IPS-15b (cell line): Measurements from ENCODE around the gene ATOSA.

Experiments used
- H3K27me3 ChIP-seq: one replicate; pipeline ENCODE4 v1.6.1; 2013; ENCODE audit warnings: low read length; ENCODE audit not compliant: control insufficient read depth, insufficient read depth
- H3K36me3 ChIP-seq: one replicate; pipeline ENCODE4 v1.6.1; 2013; ENCODE audit warnings: low read length; ENCODE audit not compliant: control insufficient read depth, insufficient read depth
- H3K4me1 ChIP-seq: one replicate; pipeline ENCODE4 v1.6.1; 2013; ENCODE audit warnings: mild to moderate bottlenecking, low read length; ENCODE audit not compliant: control insufficient read depth, insufficient read depth
- H3K4me3 ChIP-seq: one replicate; pipeline ENCODE4 v1.5.1; 2013; ENCODE audit warnings: low read depth, low read length
- H3K9ac ChIP-seq: one replicate; pipeline ENCODE4 v1.6.1; 2013; ENCODE audit warnings: low read depth, mild to moderate bottlenecking, low read length
- H3K9me3 ChIP-seq: one replicate; pipeline ENCODE4 v1.6.1; 2013; ENCODE audit warnings: mild to moderate bottlenecking, low read length; ENCODE audit not compliant: control insufficient read depth, insufficient read depth

Gene ATOSA, protein sequence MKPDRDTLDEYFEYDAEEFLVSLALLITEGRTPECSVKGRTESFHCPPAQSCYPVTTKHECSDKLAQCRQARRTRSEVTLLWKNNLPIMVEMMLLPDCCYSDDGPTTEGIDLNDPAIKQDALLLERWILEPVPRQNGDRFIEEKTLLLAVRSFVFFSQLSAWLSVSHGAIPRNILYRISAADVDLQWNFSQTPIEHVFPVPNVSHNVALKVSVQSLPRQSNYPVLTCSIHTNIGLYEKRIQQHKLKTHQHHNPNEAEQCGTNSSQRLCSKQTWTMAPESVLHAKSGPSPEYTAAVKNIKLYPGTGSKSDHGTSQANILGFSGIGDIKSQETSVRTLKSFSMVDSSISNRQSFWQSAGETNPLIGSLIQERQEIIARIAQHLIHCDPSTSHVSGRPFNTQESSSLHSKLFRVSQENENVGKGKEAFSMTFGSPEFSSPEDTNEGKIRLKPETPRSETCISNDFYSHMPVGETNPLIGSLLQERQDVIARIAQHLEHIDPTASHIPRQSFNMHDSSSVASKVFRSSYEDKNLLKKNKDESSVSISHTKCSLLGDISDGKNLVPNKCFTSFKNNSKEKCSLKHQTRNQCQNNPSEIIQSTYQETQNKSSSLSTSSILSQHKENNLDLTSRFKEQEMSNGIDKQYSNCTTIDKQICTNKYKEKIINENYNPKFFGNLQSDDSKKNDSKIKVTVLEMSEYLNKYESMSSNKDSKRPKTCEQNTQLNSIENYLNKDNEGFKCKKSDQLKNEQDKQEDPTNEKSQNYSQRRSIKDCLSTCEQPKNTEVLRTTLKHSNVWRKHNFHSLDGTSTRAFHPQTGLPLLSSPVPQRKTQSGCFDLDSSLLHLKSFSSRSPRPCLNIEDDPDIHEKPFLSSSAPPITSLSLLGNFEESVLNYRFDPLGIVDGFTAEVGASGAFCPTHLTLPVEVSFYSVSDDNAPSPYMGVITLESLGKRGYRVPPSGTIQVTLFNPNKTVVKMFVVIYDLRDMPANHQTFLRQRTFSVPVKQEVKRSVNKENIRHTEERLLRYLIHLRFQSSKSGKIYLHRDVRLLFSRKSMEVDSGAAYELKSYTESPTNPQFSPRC

DNA sequence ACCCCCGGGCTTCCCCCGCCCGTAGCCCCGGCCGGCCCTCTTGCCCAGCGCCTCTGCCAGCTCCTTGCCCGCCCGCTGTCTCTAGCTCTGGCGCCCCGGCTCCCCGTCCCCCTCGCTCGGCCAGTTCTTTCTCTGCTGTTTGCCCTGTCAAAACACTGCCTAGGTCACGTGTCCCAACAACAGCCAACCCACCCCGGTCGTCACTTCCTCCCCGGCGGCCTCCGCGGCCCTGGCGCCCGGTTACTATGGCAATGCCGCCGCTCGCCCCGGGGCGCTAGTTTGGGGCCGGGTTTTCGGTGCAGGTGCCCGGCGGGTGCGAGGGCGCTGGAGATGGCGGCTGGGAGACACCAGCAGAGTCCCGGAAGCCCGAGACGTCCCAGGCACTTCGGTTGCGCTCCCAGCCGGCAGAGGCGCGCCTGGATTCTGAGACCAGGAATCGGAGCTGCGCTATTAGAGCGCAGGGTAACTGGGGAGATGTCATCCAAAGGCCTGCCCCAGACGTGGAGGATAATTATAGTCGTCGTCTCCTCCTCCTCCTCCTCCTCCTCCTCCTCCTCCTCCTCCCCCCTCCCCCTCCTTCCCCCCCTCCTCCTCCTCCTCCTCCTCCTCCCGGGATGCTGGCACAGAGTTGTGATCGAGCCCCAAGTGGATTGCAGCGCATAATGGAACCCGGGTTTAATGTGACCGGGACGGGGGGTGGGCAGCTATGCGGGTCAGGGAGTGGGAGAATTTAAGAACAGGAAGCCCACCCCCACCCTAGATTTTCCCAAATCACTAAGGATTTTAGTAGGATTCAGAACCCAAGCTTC is at the start of gene ATOSA:
Gene ATOSA, minus strand, starts transcription at position 157 of the 809 bp plus-strand sequence. CDS start 1,367 bp downstream, outside the sequence.
- peaks cover 5% of the 10 kb centered on the region for H3K4me1 ChIP-seq
- H3K9ac ChIP-seq = peak within 1 kb of the TSS; percentile 48
- peak within 1 kb of the TSS; percentile 68 for H3K4me3 ChIP-seq

DNA sequence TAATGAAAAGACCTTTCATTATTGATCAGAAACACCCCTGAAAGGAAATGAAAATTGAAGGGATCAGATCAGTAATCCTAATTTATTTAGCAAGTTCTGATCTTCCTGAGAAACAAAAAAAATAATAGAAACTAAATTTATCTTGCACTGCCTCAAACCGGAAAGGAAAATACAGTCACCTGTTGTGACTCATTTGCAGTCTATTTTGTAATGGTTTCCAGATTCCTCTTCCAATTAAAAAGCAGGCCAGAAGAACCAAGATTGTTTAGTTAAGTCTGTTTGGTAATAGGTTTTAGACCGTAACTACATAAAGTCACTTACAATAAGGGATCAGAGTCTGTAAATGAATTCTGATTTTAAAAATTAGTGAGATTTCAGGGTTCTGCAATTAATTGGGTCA is 49.7 kb upstream of the ATOSA start:
- Histone ChIP-seq H3K36me3 (no peaks in the 10 kb centered on the region), H3K27me3 (no peaks in the 10 kb centered on the region)

More for the DNA sequence above, at the start of gene ATOSA:
- Histone ChIP-seq H3K27me3 (no peaks in the 10 kb centered on the region), H3K9me3 (no peaks in the 10 kb centered on the region), H3K36me3 (no peaks in the 10 kb centered on the region)

DNA sequence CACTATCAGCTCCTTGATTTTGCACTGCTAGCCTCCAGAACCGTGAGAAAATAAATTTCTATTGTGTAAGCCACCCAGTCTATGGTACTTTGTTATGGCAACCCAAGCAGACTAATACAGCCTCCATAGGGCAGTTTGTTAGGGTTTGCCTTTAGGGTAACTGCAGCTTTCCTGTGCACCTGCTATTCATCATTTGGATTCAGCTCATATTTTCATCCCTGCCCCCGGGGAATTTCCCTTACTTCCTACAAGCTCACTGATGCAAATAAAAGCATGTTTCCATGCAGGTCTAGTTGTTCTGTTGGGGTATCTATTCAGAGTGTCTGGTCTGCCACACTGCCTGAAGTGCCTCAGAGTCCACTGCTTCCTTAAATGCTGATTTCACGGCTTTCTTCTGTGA is 48.6 kb upstream of the ATOSA start:
- Histone ChIP-seq H3K4me1 (no peaks in the 10 kb centered on the region), H3K4me3 (no peak overlapping the region), H3K27me3 (no peaks in the 10 kb centered on the region), H3K9ac (no peak overlapping the region), H3K36me3 (no peaks in the 10 kb centered on the region), H3K9me3 (no peaks in the 10 kb centered on the region)

More for the DNA sequence above, 49.7 kb upstream of the ATOSA start:
- peaks cover 9% of the 10 kb centered on the region for H3K4me1 ChIP-seq
- no peak overlapping the region for H3K4me3 ChIP-seq
- no peaks in the 10 kb centered on the region for H3K9me3 ChIP-seq
- no peak overlapping the region for H3K9ac ChIP-seq

DNA sequence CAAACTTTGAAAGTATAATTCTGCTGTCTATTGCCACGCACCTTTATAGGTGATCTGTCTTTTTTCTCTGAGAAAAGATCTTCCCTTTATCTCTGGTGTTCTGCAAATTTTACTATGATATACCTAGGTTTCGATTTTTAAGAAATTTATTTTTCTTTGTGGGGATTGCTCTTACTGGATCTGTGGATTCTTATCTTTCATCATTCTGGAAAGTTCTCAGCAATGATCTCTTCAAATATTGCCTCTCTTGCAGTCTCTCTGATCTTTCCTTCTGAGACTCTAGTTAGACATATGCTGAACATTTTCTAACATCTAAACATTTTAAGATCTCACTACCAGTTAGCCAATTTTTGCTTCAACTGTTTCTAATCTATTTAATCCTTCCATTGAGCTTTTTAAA is 47.0 kb upstream of the ATOSA start:
- H3K36me3 ChIP-seq = no peaks in the 10 kb centered on the region
- H3K9me3 ChIP-seq = no peaks in the 10 kb centered on the region
- no peaks in the 10 kb centered on the region for H3K4me1 ChIP-seq

DNA sequence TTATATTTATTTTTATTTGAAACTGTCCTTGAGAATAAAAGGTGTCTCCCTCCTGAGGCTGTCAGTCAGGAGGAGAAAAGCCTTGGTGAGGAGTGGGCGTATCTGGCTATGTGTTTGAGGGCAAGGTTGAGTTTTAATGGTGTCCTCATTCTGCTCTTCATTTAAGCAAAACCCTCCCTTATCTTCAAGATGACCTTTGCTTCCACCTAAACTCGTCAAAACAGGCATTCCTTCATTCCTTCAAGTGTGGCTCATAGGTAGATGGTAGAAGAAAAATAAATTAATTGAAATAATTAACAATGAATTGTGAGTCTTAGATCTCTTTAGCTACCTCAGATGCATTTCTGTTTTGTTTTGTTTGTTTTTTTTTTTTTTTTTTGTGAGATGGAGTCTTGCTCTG is 39.4 kb upstream of the ATOSA start:
- Histone ChIP-seq H3K9me3 (no peaks in the 10 kb centered on the region), H3K4me3 (no peak overlapping the region), H3K9ac (no peak overlapping the region), H3K27me3 (no peaks in the 10 kb centered on the region), H3K4me1 (no peaks in the 10 kb centered on the region), H3K36me3 (no peaks in the 10 kb centered on the region)

More for the DNA sequence above, 47.0 kb upstream of the ATOSA start:
- no peaks in the 10 kb centered on the region for H3K27me3 ChIP-seq
- no peak overlapping the region for H3K9ac ChIP-seq
- no peak overlapping the region for H3K4me3 ChIP-seq

DNA sequence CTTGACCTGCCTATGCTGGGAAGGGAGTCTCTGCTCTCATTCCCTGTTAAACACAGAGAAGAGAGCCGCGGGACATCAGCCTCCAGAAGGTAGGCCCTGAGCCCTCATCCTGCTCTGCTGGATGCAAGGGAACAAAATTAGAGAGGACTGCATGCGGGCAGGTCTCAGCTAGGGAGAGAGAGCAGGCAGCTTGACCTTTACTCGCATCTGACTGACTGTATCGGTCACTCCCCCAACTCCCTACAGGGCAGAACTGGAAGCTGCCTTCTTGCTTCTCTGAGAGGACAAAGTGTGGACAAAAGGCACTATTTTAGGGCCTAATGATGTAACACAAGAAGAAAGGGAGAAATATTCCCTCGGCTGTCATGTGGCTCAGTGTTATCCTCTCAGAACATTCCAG is 38.7 kb upstream of the ATOSA start:
- Histone ChIP-seq H3K9me3 (no peaks in the 10 kb centered on the region), H3K4me1 (no peaks in the 10 kb centered on the region), H3K4me3 (no peak overlapping the region), H3K9ac (no peak overlapping the region), H3K36me3 (no peaks in the 10 kb centered on the region), H3K27me3 (no peaks in the 10 kb centered on the region)

DNA sequence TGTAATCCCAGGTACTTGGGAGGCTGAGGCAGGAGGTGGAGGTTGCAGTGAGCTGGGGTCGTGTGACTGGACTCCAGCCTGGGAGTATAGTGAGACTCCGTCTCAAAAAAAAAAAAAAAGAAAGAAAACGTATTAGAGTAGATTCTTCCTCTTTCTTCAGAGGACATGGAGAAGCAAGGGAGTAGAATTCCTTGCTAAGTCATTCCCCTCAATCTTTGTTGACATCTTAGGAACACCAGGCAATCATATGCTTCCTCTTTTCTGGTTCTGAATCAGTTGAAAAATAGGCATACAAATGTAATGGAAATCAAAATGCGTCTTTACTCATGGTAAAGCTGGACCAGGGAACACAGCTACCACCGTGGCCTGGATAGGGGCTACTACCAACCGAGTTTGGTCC is 38.3 kb upstream of the ATOSA start:
- H3K4me3 ChIP-seq = no peak overlapping the region
- H3K9ac ChIP-seq = no peak overlapping the region
- H3K27me3 ChIP-seq = no peaks in the 10 kb centered on the region
- H3K4me1 ChIP-seq = no peaks in the 10 kb centered on the region
- no peaks in the 10 kb centered on the region for H3K9me3 ChIP-seq
- no peaks in the 10 kb centered on the region for H3K36me3 ChIP-seq

DNA sequence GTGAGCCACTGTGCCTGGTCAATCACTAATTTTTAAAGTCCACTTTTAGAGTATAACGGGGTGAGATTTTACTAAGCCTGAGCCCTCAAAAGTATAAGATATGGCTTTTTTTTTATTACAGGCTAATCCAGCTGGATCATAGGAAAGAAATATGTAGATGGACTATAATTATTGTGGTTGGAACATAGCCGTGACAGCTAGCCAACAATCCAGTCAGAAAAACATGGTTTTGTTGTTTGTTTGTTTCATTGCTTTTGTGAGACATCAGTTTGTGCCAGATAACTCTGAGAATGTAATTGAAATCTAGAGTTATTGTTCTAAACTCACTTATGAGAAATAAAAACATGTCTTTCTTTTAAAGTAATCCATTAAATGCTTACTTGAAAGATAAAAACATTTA is 37.3 kb upstream of the ATOSA start:
- Histone ChIP-seq H3K27me3 (no peaks in the 10 kb centered on the region), H3K9me3 (no peaks in the 10 kb centered on the region), H3K4me3 (no peak overlapping the region), H3K9ac (no peak overlapping the region), H3K4me1 (no peaks in the 10 kb centered on the region), H3K36me3 (no peaks in the 10 kb centered on the region)

DNA sequence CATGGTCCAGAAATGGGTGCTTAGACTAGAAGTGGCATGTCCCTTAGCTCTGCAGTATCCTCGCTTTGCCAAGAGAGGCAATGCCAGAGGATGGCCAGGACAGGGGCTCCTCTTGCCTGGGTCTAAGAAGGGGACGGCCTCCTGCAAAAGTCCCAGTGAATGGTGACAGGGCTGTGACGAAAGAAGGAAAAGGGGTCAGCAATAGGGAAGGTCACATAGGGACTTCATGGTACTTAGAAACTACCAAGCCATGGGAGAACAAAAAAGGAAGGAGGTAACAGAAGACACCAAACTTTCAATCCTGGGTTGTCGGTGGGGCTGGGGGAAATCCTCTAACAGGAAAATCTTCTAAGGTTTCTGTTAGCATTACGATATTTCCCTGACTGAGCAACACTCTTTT is 36.2 kb upstream of the ATOSA start:
- Histone ChIP-seq H3K9me3 (no peaks in the 10 kb centered on the region), H3K27me3 (no peaks in the 10 kb centered on the region), H3K4me1 (no peaks in the 10 kb centered on the region), H3K9ac (no peak overlapping the region), H3K36me3 (no peaks in the 10 kb centered on the region), H3K4me3 (no peak overlapping the region)

DNA sequence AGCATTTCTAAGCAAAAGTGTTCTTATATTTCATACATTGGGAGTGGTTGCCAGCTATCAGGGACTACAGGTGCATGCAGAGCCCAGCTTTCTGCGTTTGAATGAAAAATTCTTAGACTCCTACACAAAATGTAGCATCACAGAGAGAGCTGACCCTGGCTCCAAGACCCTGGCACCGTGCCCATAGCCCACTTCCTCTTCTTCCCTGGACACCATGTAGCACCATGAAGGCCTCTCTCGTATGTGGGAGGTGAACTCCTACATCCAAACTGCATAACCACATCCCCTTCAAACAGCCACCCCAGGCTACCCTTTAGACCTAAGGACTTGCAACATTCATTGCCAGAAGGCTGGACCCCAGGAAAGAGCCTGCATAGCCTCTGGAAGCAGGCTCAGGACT is 35.8 kb upstream of the ATOSA start:
- H3K4me1 ChIP-seq = peaks cover 2% of the 10 kb centered on the region
- H3K27me3 ChIP-seq = no peaks in the 10 kb centered on the region
- H3K4me3 ChIP-seq = no peak overlapping the region
- no peak overlapping the region for H3K9ac ChIP-seq
- H3K9me3 ChIP-seq = no peaks in the 10 kb centered on the region
- H3K36me3 ChIP-seq = no peaks in the 10 kb centered on the region
